Endothelial cell of umbilical vein (primary cell): ENCODE results near the gene CMBL. TPM values are rescaled to one million over a fixed set of nuclear protein-coding genes. Genes with fewer than 3 reads are reported as not detected.

Source experiments
- BruUV-seq: library from RNA; stranded (reverse); fragments of 400-500 nt; replicated peaks from 2 replicates; lab custom pipeline; 2021; lab: Mats Ljungman, UMichigan
- CTCF ChIA-PET: fragments of 300-600, 350-600 bp; sonication (Branson Sonifier 250); formaldehyde crosslinking; loops from one replicate; lab custom pipeline; 2021; ENCODE audit warnings: antibody characterized with exemption, inconsistent platforms; lab: Charles Lee
- POLR2A ChIA-PET: fragments of 300-600, 350-600 bp; sonication (Branson Sonifier 250); formaldehyde crosslinking; loops from one replicate; lab custom pipeline; 2021; ENCODE audit warnings: antibody characterized with exemption, inconsistent platforms; lab: Charles Lee
- DNase-seq: peaks from one replicate; pipeline ENCODE4 v3.0.0-alpha.2; 2011; ENCODE audit warnings: low read depth, low spot score
- FAIRE-seq: peaks from 2 replicates; lab custom pipeline; 2011; peaks lifted over from hg19 to GRCh38; lab: Jason Lieb, UNC
- H2AFZ ChIP-seq: 2 replicates; pipeline ENCODE4 v1.6.0; 2012; ENCODE audit warnings: low read depth, low read length, control low read depth, inconsistent platforms
- H3K27ac ChIP-seq: 2 replicates; pipeline ENCODE4 v1.5.1; 2011; ENCODE audit warnings: low read depth, mild to moderate bottlenecking, control low read depth, low read length, moderate library complexity; ENCODE audit not compliant: insufficient read depth
- H3K27me3 ChIP-seq, 2 experiments: 2 replicates each; pipeline versions ENCODE4 v1.6.0 to v1.6.1; 2011; ENCODE audit warnings: low read length in 2 of 2, mixed read lengths in 1 of 2; ENCODE audit not compliant: control insufficient read depth in 2 of 2, insufficient read depth in 2 of 2
- H3K36me3 ChIP-seq, 2 experiments: 2 replicates in 1 of 2; 3 replicates in 1 of 2; pipeline ENCODE4 v1.5.1; 2011; ENCODE audit warnings: low read length in 2 of 2, mild to moderate bottlenecking in 1 of 2, moderate library complexity in 1 of 2; ENCODE audit not compliant: control insufficient read depth in 2 of 2, insufficient read depth in 2 of 2; ENCODE audit errors: extremely low read depth in 1 of 2
- H3K4me1 ChIP-seq: 3 replicates; pipeline ENCODE4 v1.5.1; 2011; ENCODE audit warnings: mild to moderate bottlenecking, low read length; ENCODE audit not compliant: control insufficient read depth, insufficient read depth; ENCODE audit errors: extremely low read depth
- H3K4me2 ChIP-seq: 2 replicates; pipeline ENCODE4 v1.6.1; 2011; ENCODE audit warnings: low read length, control low read depth, mixed read lengths; ENCODE audit not compliant: insufficient read depth
- H3K4me3 ChIP-seq, 3 experiments: fragments of 200-600 bp in 1 of 3; sonication (generic), shearing (Covaris generic) in 1 of 3; replicated peaks in 1 of 3; 2 replicates each; pipeline ENCODE4 v1.5.1; 2011 to 2016; ENCODE audit warnings: control low read depth in 3 of 3, low read length in 3 of 3, mild to moderate bottlenecking in 2 of 3, inconsistent platforms in 1 of 3, low read depth in 1 of 3, moderate library complexity in 1 of 3; ENCODE audit not compliant: insufficient read depth in 1 of 3
- H3K79me2 ChIP-seq: 2 replicates; pipeline ENCODE4 v1.6.0; 2012; ENCODE audit warnings: low read length, inconsistent platforms; ENCODE audit not compliant: control insufficient read depth, insufficient read depth
- H3K9ac ChIP-seq: replicated peaks from 2 replicates; pipeline ENCODE3; 2011; ENCODE audit warnings: low read length, control low read depth; ENCODE audit not compliant: insufficient read depth; ENCODE audit errors: extremely low read depth
- H3K9me1 ChIP-seq: replicated peaks from 3 replicates; pipeline ENCODE4 v1.6.0; 2011; ENCODE audit warnings: mild to moderate bottlenecking, low read length; ENCODE audit not compliant: control insufficient read depth, insufficient read depth; ENCODE audit errors: extremely low read depth
- H3K9me3 ChIP-seq: replicated peaks from 2 replicates; pipeline ENCODE4 v1.5.1; 2012; ENCODE audit warnings: low read length, inconsistent platforms; ENCODE audit not compliant: control insufficient read depth, insufficient read depth
- H4K20me1 ChIP-seq: replicated peaks from 2 replicates; pipeline ENCODE3; 2011; ENCODE audit warnings: mild to moderate bottlenecking, low read length; ENCODE audit not compliant: control insufficient read depth, insufficient read depth; ENCODE audit errors: extremely low read depth
- EZH2 ChIP-seq: IDR thresholded peaks from 2 replicates; pipeline ENCODE4 v1.6.1; 2012; ENCODE audit warnings: borderline replicate concordance, low read depth, mild to moderate bottlenecking, moderate library complexity, low read length, inconsistent platforms; ENCODE audit not compliant: severe bottlenecking
- FOS ChIP-seq: IDR thresholded peaks from 2 replicates; pipeline ENCODE4 v1.6.1; 2011; ENCODE audit warnings: mild to moderate bottlenecking, low read length, moderate library complexity, borderline replicate concordance; ENCODE audit not compliant: insufficient read depth
- GATA2 ChIP-seq: IDR thresholded peaks from 2 replicates; pipeline ENCODE4 v1.7.0; 2011; ENCODE audit warnings: low read depth, mild to moderate bottlenecking, moderate library complexity, mixed read lengths, low read length; ENCODE audit not compliant: insufficient read length, insufficient read depth
- JUN ChIP-seq: IDR thresholded peaks from 2 replicates; pipeline ENCODE4 v1.6.1; 2011; ENCODE audit warnings: borderline replicate concordance, low read depth; ENCODE audit not compliant: insufficient read length, insufficient read depth
- MYC ChIP-seq: IDR thresholded peaks from one replicate; pipeline ENCODE4 v1.6.1; 2011; ENCODE audit warnings: mild to moderate bottlenecking, low read depth, low read length
- POLR2A ChIP-seq: IDR thresholded peaks from 2 replicates; pipeline ENCODE4 v1.6.1; 2012; ENCODE audit warnings: low read depth, mild to moderate bottlenecking, control low read depth, low read length
- POLR2AphosphoS5 ChIP-seq: IDR thresholded peaks from 2 replicates; pipeline ENCODE4 v1.6.1; 2012; ENCODE audit warnings: low read depth, mild to moderate bottlenecking, control low read depth, low read length, moderate library complexity; ENCODE audit not compliant: insufficient read depth
- dilution Hi-C: fragments of 300-500 bp; cut with MboI; formaldehyde crosslinking; loops from one replicate; pipeline ENCODE4 v1.15.0; 2019; ENCODE audit warnings: low sequenced_read_pairs; ENCODE audit not compliant: extremely low pct_ligation_motif_present
- intact Hi-C: fragments of 100-400 bp; cut with micrococcal nuclease; formaldehyde crosslinking; loops from one replicate; pipeline ENCODE4 v1.10.0; 2022
- polyA plus RNA-seq, 4 experiments: library from polyadenylated mRNA; depleted of rRNA in 3 of 4; stranded (reverse) in 3 of 4; unstranded in 1 of 4; fragments of >200 nt; gene quantifications; 2 replicates each; pipeline versions ENCODE4 v1.2.1 to v1.2.3, GENCODE V29; 2011 to 2012; ENCODE audit warnings: missing spikeins in 1 of 4
- total RNA-seq: library from RNA; stranded (reverse); gene quantifications from 2 replicates; pipeline ENCODE4 v1.2.3, GENCODE V29; 2021
- TF ChIP-seq, protein P1 (sequence below), 2 donors: IDR thresholded peaks; 1 replicate in 1 of 2; 2 replicates in 1 of 2; pipeline ENCODE4 v1.5.1; 2011; ENCODE audit warnings: low read length in 2 of 2, mild to moderate bottlenecking in 2 of 2, moderate library complexity in 2 of 2, control low read depth in 1 of 2, inconsistent platforms in 1 of 2, low read depth in 1 of 2; ENCODE audit not compliant: insufficient read depth in 1 of 2; ENCODE audit errors: extremely low read depth in 1 of 2
- TF ChIP-seq, protein P2 (sequence below): IDR thresholded peaks from 2 replicates; pipeline ENCODE4 v1.6.1; 2011; ENCODE audit not compliant: insufficient read depth, insufficient read length

CMBL gene
- total and polyA plus RNA-seq, 2 donors (not counting 3 experiments of a cell fraction or from before 2014, with no cell fraction given): 15.9 to 19.8 TPM

DNA sequence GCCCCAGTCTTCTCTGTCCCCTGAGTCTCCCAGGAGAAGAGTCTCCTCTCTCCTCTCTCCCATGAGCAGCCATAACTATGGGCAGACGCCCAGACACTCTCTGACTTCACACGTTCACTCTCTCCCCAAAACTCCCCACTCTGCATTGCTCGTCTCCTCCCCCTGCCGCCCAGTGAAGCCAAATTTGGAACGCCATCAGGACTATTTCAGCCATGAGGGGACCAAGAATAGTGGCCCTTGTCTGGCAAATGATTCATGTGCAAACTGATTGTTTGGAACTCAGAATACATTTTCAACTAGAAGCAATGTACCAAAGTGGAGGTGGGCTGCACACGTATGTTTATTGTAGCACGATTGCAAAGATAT lies 20.9 kb downstream of the CMBL start:
- POLR2A ChIA-PET: no interaction called here

DNA sequence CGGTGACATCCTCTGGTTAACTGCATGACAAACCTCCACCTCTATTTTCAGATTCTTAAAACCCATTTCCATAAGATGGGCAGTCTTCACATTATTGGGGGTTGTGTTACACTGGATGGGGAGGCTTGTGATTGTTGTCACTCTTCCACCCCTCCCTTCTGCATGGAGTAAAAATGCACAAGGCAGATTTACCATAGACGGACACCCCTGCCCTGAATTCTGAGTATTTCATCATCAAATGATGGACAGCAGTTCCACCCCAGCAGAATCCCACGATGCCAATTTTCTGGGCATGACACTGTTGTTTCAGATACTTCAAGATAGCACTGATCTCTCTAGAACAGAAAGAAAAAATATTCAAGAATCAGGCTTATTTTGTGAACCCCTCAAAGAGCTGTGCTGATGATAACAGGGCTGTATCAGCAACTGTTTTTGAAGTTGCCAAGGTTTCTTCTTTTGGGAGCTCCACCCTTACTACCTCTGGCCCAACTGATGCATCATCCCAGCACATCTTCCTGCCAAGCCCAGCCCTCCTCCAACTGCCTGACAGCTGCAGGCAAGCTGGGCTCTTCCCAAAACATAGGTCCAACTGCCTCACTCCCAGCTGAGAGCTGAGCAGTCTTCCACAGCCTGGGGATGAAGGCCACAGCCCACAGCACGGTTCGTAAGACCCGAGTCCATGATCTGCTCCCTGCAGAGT lies 21.4 kb downstream of the CMBL start:
- H3K4me3 ChIP-seq: no peak overlapping the region
- ChIA-PET POLR2A (interaction anchor here (0.5 kb wide), 1 partner anchor 71 kb away, joined by 4 read pairs; no protein-coding TSS in a partner anchor), CTCF (interaction anchor here (1.1 to 1.2 kb wide), 2 partner anchors 9 to 138 kb away, joined by 3 read pairs; no protein-coding TSS in a partner anchor)
- no peaks in the 10 kb centered on the region for H3K4me1 ChIP-seq
- H4K20me1 ChIP-seq: no peaks in the 10 kb centered on the region
- BruUV-seq: no TSS peak
- DNase-seq (no peak), FAIRE-seq (no peak)
- H3K9ac ChIP-seq: no peak overlapping the region
- H3K27me3 ChIP-seq: no peaks in the 10 kb centered on the region
- H3K27ac ChIP-seq: no peak overlapping the region
- no peaks in the 10 kb centered on the region for H3K36me3 ChIP-seq
- dilution Hi-C loops: no loop called here
- TF ChIP-seq FOS (no peak), POLR2AphosphoS5 (no peak), POLR2A (no peak), GATA2 (no peak), EZH2 (no peak), JUN (no peak), MYC (no peak)
- TF ChIP-seq, protein P1, sequence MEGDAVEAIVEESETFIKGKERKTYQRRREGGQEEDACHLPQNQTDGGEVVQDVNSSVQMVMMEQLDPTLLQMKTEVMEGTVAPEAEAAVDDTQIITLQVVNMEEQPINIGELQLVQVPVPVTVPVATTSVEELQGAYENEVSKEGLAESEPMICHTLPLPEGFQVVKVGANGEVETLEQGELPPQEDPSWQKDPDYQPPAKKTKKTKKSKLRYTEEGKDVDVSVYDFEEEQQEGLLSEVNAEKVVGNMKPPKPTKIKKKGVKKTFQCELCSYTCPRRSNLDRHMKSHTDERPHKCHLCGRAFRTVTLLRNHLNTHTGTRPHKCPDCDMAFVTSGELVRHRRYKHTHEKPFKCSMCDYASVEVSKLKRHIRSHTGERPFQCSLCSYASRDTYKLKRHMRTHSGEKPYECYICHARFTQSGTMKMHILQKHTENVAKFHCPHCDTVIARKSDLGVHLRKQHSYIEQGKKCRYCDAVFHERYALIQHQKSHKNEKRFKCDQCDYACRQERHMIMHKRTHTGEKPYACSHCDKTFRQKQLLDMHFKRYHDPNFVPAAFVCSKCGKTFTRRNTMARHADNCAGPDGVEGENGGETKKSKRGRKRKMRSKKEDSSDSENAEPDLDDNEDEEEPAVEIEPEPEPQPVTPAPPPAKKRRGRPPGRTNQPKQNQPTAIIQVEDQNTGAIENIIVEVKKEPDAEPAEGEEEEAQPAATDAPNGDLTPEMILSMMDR (IDR thresholded peaks at IDR 0.05; ENCODE audit: extremely low read depth in 1 of 2, insufficient read depth in 1 of 2, low read depth in 1 of 2, low read length in 2 of 2): no peak
- TF ChIP-seq, protein P2, sequence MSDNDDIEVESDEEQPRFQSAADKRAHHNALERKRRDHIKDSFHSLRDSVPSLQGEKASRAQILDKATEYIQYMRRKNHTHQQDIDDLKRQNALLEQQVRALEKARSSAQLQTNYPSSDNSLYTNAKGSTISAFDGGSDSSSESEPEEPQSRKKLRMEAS: no peak
- no peaks in the 10 kb centered on the region for H3K79me2 ChIP-seq
- intact Hi-C loops: no loop called here
- no peaks in the 10 kb centered on the region for H3K9me3 ChIP-seq
- H3K9me1 ChIP-seq: no peaks in the 10 kb centered on the region
- no peak overlapping the region for H2AFZ ChIP-seq
- no peak overlapping the region for H3K4me2 ChIP-seq

More for the DNA sequence above, 20.9 kb downstream of the CMBL start:
- Histone ChIP-seq H3K4me1 (no peaks in the 10 kb centered on the region), H2AFZ (no peak overlapping the region), H3K4me2 (no peak overlapping the region), H3K9me3 (no peaks in the 10 kb centered on the region), H3K36me3 (no peaks in the 10 kb centered on the region), H3K9me1 (no peaks in the 10 kb centered on the region), H4K20me1 (no peaks in the 10 kb centered on the region), H3K9ac (no peak overlapping the region), H3K4me3 (no peak overlapping the region), H3K27me3 (no peaks in the 10 kb centered on the region), H3K27ac (no peak overlapping the region), H3K79me2 (no peaks in the 10 kb centered on the region)
- dilution Hi-C loops: no loop called here
- BruUV-seq: no TSS peak
- DNase-seq (no peak), FAIRE-seq (no peak)
- intact Hi-C loops: no loop called here
- no peak for TF ChIP-seq POLR2A
- no peak for TF ChIP-seq GATA2
- TF ChIP-seq, protein P2: no peak
- no peak for TF ChIP-seq EZH2
- TF ChIP-seq MYC: no peak
- CTCF ChIA-PET: interaction anchor here (1.1 to 1.2 kb wide), 2 partner anchors 9 to 137 kb away, joined by 3 read pairs; no protein-coding TSS in a partner anchor
